GM12872 (cell line): Measurements from ENCODE around the gene ABTB1.
A peak's percentile ranks its signal among the peaks of the same experiment; 100 is the strongest.

Experiments
- CTCF ChIP-seq: IDR thresholded peaks from 3 replicates; pipeline ENCODE4 v1.5.1; 2011; ENCODE audit warnings: low read depth, mild to moderate bottlenecking, low read length, moderate library complexity; ENCODE audit not compliant: insufficient read depth

ABTB1 gene

GRCh38 chr3:127669541-127670228 lies 3.1 kb upstream of the ABTB1 start:
- no peak for TF ChIP-seq CTCF

GRCh38 chr3:127670229-127670559 lies 2.6 kb upstream of the ABTB1 start:
- no peak for TF ChIP-seq CTCF

DNA sequence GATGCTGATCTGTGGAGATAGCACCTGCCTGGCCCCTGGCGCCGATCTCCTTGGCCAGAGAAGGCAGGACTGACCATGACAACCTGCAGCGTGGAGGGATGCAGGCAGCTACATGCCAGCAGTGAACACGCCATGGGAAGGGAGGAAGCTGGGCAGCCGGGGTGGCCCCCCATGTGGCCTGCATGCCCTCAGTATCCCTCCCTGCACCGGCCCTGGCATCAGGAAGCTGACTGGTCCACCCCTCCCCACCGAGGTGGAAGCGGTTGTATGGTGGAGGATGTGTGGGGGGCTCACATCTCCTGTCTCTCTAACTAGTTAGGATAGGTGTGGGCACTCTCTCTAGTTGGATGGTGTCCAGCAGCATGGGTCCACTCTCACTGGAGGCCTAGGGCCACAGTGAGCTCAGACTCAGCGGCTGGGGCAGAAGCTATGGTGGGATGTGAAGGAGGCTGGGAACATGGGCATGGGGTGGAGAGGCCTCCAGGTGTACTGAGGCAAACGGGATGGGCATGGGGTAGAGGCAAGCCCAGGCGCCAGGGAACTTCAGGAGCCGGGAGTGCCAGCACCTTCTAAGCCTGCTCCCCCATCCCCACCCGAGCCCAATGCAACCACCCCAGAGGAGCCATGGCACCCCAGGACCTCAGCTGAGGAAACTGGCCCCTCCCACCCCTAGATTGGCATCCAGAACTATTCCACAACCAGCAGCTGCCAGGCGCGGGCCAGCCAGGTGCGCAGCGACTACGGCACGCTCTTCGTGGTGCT lies 1.8 kb upstream of the ABTB1 start:
- no peak for TF ChIP-seq CTCF

GRCh38 chr3:127671523-127672428 lies 976 bp upstream of the ABTB1 start:
- 0 out of 3 replicates have a peak, but pooled peaks have one; percentile 8 for TF ChIP-seq CTCF

- no peak for TF ChIP-seq CTCF
These were observed 694 bp downstream of the ABTB1 start for GRCh38 chr3:127673191-127674100.

GRCh38 chr3:127674101-127674721 lies 1.5 kb downstream of the ABTB1 start:
- no peak for TF ChIP-seq CTCF
